ENCODE measurements around the gene IRF4. TPM values are rescaled to one million over a fixed set of nuclear protein-coding genes. Genes with fewer than 3 reads are reported as not detected.

IRF4 gene
- total RNA-seq, 1 experiment from 2014 or later: 0.15 TPM

- no peak overlapping the region for H3K27ac ChIP-seq (ENCODE audit: low read length)
- no peaks in the 10 kb centered on the region for H3K9me3 ChIP-seq (ENCODE audit: low read length)
- no peak overlapping the region for H3K4me3 ChIP-seq (ENCODE audit: low read length)
- H3K9ac ChIP-seq (ENCODE audit: low read length): no peak overlapping the region
- no peaks in the 10 kb centered on the region for H4K20me1 ChIP-seq (ENCODE audit: low read length)
- peaks cover 14% of the 10 kb centered on the region for H3K4me1 ChIP-seq (ENCODE audit: insufficient read depth, low read length)
- no peak overlapping the region for H2AFZ ChIP-seq (ENCODE audit: low read length)
- no peaks in the 10 kb centered on the region for H3K9me2 ChIP-seq (replicated peaks; ENCODE audit: low read length)
- BruUV-seq (replicated peaks): no TSS peak
- CTCF ChIA-PET: no interaction called here
- POLR2A ChIA-PET (ENCODE audit: unreplicated experiment): no interaction called here
- intact Hi-C loops (cut with micrococcal nuclease): no loop called here
- no peak for ATAC-seq
- no peak overlapping the region for H3K4me2 ChIP-seq (ENCODE audit: low read length)
- no peaks in the 10 kb centered on the region for H3K36me3 ChIP-seq (ENCODE audit: low read depth, low read length)
- H3F3A ChIP-seq (ENCODE audit: low read length, unreplicated experiment): no peaks in the 10 kb centered on the region
- H3K27me3 ChIP-seq (ENCODE audit: low read length): peaks cover 56% of the 10 kb centered on the region
- no peaks in the 10 kb centered on the region for H3K79me2 ChIP-seq (ENCODE audit: low read length)
- TF ChIP-seq EZH2 (IDR thresholded peaks at IDR 0.05; ENCODE audit: low read length, unreplicated experiment) (no peak), EZH2phosphoT487 (IDR thresholded peaks at IDR 0.05; ENCODE audit: borderline replicate concordance, low read length) (no peak), CTCF (conservative IDR thresholded peaks at IDR 0.05; ENCODE audit: low read depth, low read length) (no peak)
- DNase-seq: no peak
Measured at GRCh38 chr6:404685-405423, 13.3 kb downstream of the IRF4 start.

GRCh38 chr6:408148-408547, 16.6 kb downstream of the IRF4 start:
- Histone ChIP-seq H2AFZ (ENCODE audit: low read length) (no peak overlapping the region), H3K9ac (ENCODE audit: low read length) (no peak overlapping the region), H3K79me2 (ENCODE audit: low read length) (no peaks in the 10 kb centered on the region), H3F3A (ENCODE audit: low read length, unreplicated experiment) (no peaks in the 10 kb centered on the region), H3K4me2 (ENCODE audit: low read length) (no peak overlapping the region), H3K9me3 (ENCODE audit: low read length) (no peaks in the 10 kb centered on the region), H3K4me1 (ENCODE audit: insufficient read depth, low read length) (peaks cover 16% of the 10 kb centered on the region), H3K27ac (ENCODE audit: low read length) (no peak overlapping the region), H4K20me1 (ENCODE audit: low read length) (no peaks in the 10 kb centered on the region), H3K36me3 (ENCODE audit: low read depth, low read length) (no peaks in the 10 kb centered on the region), H3K27me3 (ENCODE audit: low read length) (peaks cover 58% of the 10 kb centered on the region), H3K4me3 (ENCODE audit: low read length) (no peak overlapping the region), H3K9me2 (replicated peaks; ENCODE audit: low read length) (no peaks in the 10 kb centered on the region)
- TF ChIP-seq EZH2phosphoT487 (IDR thresholded peaks at IDR 0.05; ENCODE audit: borderline replicate concordance, low read length): no peak
- no peak for TF ChIP-seq EZH2 (IDR thresholded peaks at IDR 0.05; ENCODE audit: low read length, unreplicated experiment)
- no peak for TF ChIP-seq CTCF (conservative IDR thresholded peaks at IDR 0.05; ENCODE audit: low read depth, low read length)
- CTCF ChIA-PET: no interaction called here
- no peak for DNase-seq
- BruUV-seq (replicated peaks): no TSS peak
- intact Hi-C loops (cut with micrococcal nuclease): no loop called here
- ATAC-seq: no peak
- POLR2A ChIA-PET (ENCODE audit: unreplicated experiment): no interaction called here

- ATAC-seq (no peak), DNase-seq (peak; percentile 25)
- Histone ChIP-seq H3K27ac (ENCODE audit: low read length) (no peak overlapping the region), H3K4me2 (ENCODE audit: low read length) (no peak overlapping the region), H3F3A (ENCODE audit: low read length, unreplicated experiment) (no peaks in the 10 kb centered on the region), H3K4me1 (ENCODE audit: insufficient read depth, low read length) (peaks cover 12% of the 10 kb centered on the region), H3K27me3 (ENCODE audit: low read length) (peaks cover 63% of the 10 kb centered on the region), H3K4me3 (ENCODE audit: low read length) (no peak overlapping the region), H3K9me3 (ENCODE audit: low read length) (no peaks in the 10 kb centered on the region), H3K79me2 (ENCODE audit: low read length) (no peaks in the 10 kb centered on the region), H3K36me3 (ENCODE audit: low read depth, low read length) (no peaks in the 10 kb centered on the region), H3K9ac (ENCODE audit: low read length) (no peak overlapping the region), H2AFZ (ENCODE audit: low read length) (no peak overlapping the region), H3K9me2 (replicated peaks; ENCODE audit: low read length) (no peaks in the 10 kb centered on the region), H4K20me1 (ENCODE audit: low read length) (no peaks in the 10 kb centered on the region)
- intact Hi-C loops (cut with micrococcal nuclease): no loop called here
- POLR2A ChIA-PET (ENCODE audit: unreplicated experiment): interaction anchor here (0.7 kb wide), 1 partner anchor 150 kb away, joined by 4 read pairs; no protein-coding TSS in a partner anchor
- TF ChIP-seq CTCF (conservative IDR thresholded peaks at IDR 0.05; ENCODE audit: low read depth, low read length) (peak; percentile 61; the same call in 1 of the 2 replicates), EZH2phosphoT487 (IDR thresholded peaks at IDR 0.05; ENCODE audit: borderline replicate concordance, low read length) (no peak), EZH2 (IDR thresholded peaks at IDR 0.05; ENCODE audit: low read length, unreplicated experiment) (no peak)
- CTCF ChIA-PET: no interaction called here
- BruUV-seq (replicated peaks): no TSS peak
Measured at GRCh38 chr6:408599-409102, 17.1 kb downstream of the IRF4 start.
